ENCODE data around the gene RAI1. TPM values are rescaled to one million over a fixed set of nuclear protein-coding genes. Genes with fewer than 3 reads are reported as not detected.

The RAI1 gene
- total and polyA plus RNA-seq, 2 of the 13 experiments (the other 11 are each of a cell fraction or from before 2014, with no cell fraction given): 3.4 to 5.2 TPM

GRCh38 chr17:17830740-17831207 is 149.5 kb downstream of the RAI1 start (continued):
- no peak for TF ChIP-seq KIAA2018 (CRISPR knock-in tag; IDR thresholded peaks at IDR 0.05; ENCODE audit: borderline replicate concordance)
- no peak for TF ChIP-seq ZNF530 (CRISPR knock-in tag; IDR thresholded peaks at IDR 0.05; ENCODE audit: low read depth)
- TF ChIP-seq THAP11 (CRISPR knock-in tag; IDR thresholded peaks at IDR 0.05): peak; percentile 79
- no peak for TF ChIP-seq ZNF761 (CRISPR knock-in tag; conservative IDR thresholded peaks at IDR 0.05)
- TF ChIP-seq ZNF616 (CRISPR knock-in tag; IDR thresholded peaks at IDR 0.05; ENCODE audit: low read depth): peak; percentile 58; the same call in 1 of the 2 replicates
- TF ChIP-seq KDM3A (CRISPR knock-in tag; IDR thresholded peaks at IDR 0.05; ENCODE audit: low read depth): peak; percentile 74; the same call in 1 of the 2 replicates
- TF ChIP-seq PRPF4 (IDR thresholded peaks at IDR 0.05; ENCODE audit: low read depth, low read length, poor library complexity, severe bottlenecking): no peak
- TF ChIP-seq SALL2 (CRISPR knock-in tag; IDR thresholded peaks at IDR 0.05): peak; percentile 83; the same call in 1 of the 2 replicates
- TF ChIP-seq, protein P1, sequence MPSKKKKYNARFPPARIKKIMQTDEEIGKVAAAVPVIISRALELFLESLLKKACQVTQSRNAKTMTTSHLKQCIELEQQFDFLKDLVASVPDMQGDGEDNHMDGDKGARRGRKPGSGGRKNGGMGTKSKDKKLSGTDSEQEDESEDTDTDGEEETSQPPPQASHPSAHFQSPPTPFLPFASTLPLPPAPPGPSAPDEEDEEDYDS (CRISPR knock-in tag; IDR thresholded peaks at IDR 0.05): peak; percentile 75
- no peak; the same call in 1 of the 2 replicates for TF ChIP-seq ZNF710 (CRISPR knock-in tag; IDR thresholded peaks at IDR 0.05; ENCODE audit: borderline replicate concordance)
- TF ChIP-seq NCOA1 (CRISPR knock-in tag; IDR thresholded peaks at IDR 0.05): peak; percentile 96
- peak; percentile 84 for TF ChIP-seq ZNF331 (CRISPR knock-in tag; IDR thresholded peaks at IDR 0.05)
- no peak for TF ChIP-seq SYNCRIP (IDR thresholded peaks at IDR 0.05; ENCODE audit: insufficient read depth, low read depth, low read length)
- TF ChIP-seq KDM1A (CRISPR knock-in tag; IDR thresholded peaks at IDR 0.05): 0 out of 2 replicates have a peak, but pooled peaks have one; percentile 50
- no peak for TF ChIP-seq ZFP41 (CRISPR knock-in tag; IDR thresholded peaks at IDR 0.05; ENCODE audit: borderline replicate concordance)
- no peak for TF ChIP-seq TRIM22 (IDR thresholded peaks at IDR 0.05)
- TF ChIP-seq ZNF891 (CRISPR knock-in tag; IDR thresholded peaks at IDR 0.05): 0 out of 2 replicates have a peak, but pooled peaks have one; percentile 26
- TF ChIP-seq FOXJ3 (CRISPR knock-in tag; IDR thresholded peaks at IDR 0.05; ENCODE audit: borderline replicate concordance): peak; percentile 78; the same call in 1 of the 2 replicates
- TF ChIP-seq ADNP (CRISPR knock-in tag; IDR thresholded peaks at IDR 0.05): 0 out of 2 replicates have a peak, but pooled peaks have one; percentile 24

Measured in HepG2 (cell line).